ENCODE measurements around the gene PLP2. TPM values are rescaled to one million over a fixed set of nuclear protein-coding genes. Genes with fewer than 3 reads are reported as not detected.
"Not testable (repeated sequence)": the region's sequence is repeated elsewhere in the genome, so short reads cannot be mapped to it uniquely, and the experiment has no call there.

Gene PLP2, protein sequence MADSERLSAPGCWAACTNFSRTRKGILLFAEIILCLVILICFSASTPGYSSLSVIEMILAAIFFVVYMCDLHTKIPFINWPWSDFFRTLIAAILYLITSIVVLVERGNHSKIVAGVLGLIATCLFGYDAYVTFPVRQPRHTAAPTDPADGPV
- total RNA-seq (10 to 100 TPM; 17.8 to 80.7 (median 74.0) TPM), polyA plus RNA-seq (100 to 1,000 TPM in 2 of 3 donors, 10 to 100 TPM in 1; 76.5 to 320 (median 113) TPM)
- long read RNA-seq, donor 1, transcript PLP2-202 (5 exons, 1,079 nt), result major isoform, 20 of 42 reads
- long read RNA-seq, donor 1, partial matches to known transcripts, result 18 of 42 reads
- long read RNA-seq, donor 1, other reads (novel, unspliced or antisense), result 4 of 42 reads
- long read RNA-seq, donor 2, transcript PLP2-202 (5 exons, 1,079 nt), result major isoform, 32 of 41 reads
- long read RNA-seq, donor 2, partial matches to known transcripts, result 7 of 41 reads
- long read RNA-seq, donor 2, other reads (novel, unspliced or antisense), result 2 of 41 reads

DNA sequence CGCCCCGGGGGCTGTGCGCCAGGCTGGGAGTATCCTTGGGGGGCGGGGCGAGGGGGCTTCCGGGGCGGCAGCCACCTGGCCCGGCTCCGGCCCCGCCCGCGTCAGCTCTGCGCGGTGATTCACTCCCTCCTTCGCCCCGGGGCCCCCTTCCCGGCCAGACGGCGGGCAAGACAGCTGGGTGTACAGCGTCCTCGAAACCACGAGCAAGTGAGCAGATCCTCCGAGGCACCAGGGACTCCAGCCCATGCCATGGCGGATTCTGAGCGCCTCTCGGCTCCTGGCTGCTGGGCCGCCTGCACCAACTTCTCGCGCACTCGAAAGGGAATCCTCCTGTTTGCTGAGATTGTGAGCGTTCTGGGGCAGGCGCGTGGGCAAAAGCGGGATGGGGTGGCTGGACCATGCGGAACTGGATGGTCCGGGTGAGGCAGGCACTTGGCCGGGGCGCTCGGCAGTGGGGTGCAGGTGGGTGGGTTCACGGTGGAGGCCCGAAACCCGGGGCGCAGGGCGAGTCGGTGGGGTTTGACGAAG, at the start of gene PLP2:
Gene PLP2, plus strand, starts transcription at position 147 of the 528 bp plus-strand sequence. Its CDS starts 103 bp downstream, at position 250.
- Histone ChIP-seq H3K9me3 (no peaks in the 10 kb centered on the region), H3K4me3 (peak within 1 kb of the TSS; percentile 75), H3K4me1 (no peaks in the 10 kb centered on the region), H3K27me3 (ENCODE audit: insufficient read depth in 3 of 3, low read length in 2 of 3) (no peaks in the 10 kb centered on the region), H3K36me3 (ENCODE audit: insufficient read depth in 1 of 2, low read depth in 1 of 2) (peaks cover 0 to 29% of the 10 kb centered on the region in 2 donors), H3K27ac (peak within 1 kb of the TSS; percentile 86)
- TF ChIP-seq, protein P1, sequence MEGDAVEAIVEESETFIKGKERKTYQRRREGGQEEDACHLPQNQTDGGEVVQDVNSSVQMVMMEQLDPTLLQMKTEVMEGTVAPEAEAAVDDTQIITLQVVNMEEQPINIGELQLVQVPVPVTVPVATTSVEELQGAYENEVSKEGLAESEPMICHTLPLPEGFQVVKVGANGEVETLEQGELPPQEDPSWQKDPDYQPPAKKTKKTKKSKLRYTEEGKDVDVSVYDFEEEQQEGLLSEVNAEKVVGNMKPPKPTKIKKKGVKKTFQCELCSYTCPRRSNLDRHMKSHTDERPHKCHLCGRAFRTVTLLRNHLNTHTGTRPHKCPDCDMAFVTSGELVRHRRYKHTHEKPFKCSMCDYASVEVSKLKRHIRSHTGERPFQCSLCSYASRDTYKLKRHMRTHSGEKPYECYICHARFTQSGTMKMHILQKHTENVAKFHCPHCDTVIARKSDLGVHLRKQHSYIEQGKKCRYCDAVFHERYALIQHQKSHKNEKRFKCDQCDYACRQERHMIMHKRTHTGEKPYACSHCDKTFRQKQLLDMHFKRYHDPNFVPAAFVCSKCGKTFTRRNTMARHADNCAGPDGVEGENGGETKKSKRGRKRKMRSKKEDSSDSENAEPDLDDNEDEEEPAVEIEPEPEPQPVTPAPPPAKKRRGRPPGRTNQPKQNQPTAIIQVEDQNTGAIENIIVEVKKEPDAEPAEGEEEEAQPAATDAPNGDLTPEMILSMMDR (IDR thresholded peaks at IDR 0.05), result no peak
- intact Hi-C loops (cut with DNase I), result no loop called here
- ATAC-seq (peak; percentile 35 to 64 (median 51)), DNase-seq (peak; percentile 62 to 79)
- 0 to 53% (median 2%) methylated on average over 15 to 45 of the region's 46 CpGs for WGBS, 3 donors

DNA sequence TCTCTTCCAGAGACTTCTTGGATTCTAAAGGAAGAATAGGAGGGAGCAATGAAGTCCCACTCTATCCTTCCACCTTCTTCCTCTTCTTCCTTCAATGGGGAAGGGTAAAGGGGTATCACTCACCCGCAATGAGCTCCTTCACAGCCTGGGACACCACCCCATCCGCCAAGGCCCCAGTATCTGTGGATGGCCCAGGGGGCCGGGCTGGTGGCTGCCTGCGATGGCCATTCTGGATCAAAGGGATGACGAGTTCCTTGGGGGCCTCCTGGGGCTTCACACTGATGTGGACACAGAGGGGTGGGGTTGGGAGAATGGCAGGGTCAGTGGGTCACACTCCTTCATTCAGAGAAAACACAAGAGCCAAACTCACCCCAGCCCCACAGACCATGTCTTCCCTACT, 49.2 kb upstream of the PLP2 start:
- DNase-seq (no peak), ATAC-seq (no peak)
- peak overlapping the region; percentile 89 for H3K4me3 ChIP-seq
- intact Hi-C loops (cut with DNase I), result loop anchor here in 1 of 2 donors (5.0 kb wide), 1 partner anchor 40 kb away; the partner anchor contains the start of gene MAGIX
- 61 to 69% (median 62%) methylated on average over 5 of the region's 5 CpGs for WGBS, 3 donors
- no peaks in the 10 kb centered on the region for H3K27me3 ChIP-seq (ENCODE audit: insufficient read depth in 3 of 3, low read length in 2 of 3)
- H3K36me3 ChIP-seq (ENCODE audit: insufficient read depth in 1 of 2, low read depth in 1 of 2), result peaks cover 5 to 44% of the 10 kb centered on the region in 2 donors
- H3K4me1 ChIP-seq, result peaks cover 5% of the 10 kb centered on the region
- no peaks in the 10 kb centered on the region for H3K9me3 ChIP-seq
- TF ChIP-seq, protein P1 (IDR thresholded peaks at IDR 0.05), result no peak
- no peak overlapping the region for H3K27ac ChIP-seq

DNA sequence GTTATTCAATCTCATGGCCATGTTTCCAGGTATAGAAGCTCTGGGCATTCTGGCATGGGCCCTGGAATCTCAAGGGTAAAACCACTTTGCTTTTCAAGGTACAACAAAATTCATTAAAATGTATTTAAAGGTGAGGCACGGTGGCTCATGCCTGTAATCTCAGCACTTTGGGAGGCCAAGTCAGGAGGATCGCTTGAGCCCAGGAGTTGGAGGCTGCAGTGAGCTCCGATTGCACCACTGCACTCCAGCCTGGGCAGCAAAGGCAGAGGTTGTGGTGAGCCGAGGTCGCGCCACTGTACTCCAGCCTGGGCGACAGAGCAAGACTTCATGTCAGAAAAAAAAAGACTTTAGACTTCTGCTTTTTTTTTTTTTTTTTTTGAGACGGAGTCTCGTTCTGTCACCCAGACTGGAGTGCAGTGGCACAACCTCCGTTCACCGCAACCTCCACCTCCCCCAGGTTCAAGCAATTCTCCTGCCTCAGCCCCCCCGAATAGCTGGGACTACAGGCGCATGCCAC, 43.9 kb upstream of the PLP2 start:
- intact Hi-C loops (cut with DNase I), result not testable (repeated sequence)
- WGBS, 3 donors, result 82 to 87% (median 85%) methylated on average over 11 to 12 of the region's 13 CpGs

DNA sequence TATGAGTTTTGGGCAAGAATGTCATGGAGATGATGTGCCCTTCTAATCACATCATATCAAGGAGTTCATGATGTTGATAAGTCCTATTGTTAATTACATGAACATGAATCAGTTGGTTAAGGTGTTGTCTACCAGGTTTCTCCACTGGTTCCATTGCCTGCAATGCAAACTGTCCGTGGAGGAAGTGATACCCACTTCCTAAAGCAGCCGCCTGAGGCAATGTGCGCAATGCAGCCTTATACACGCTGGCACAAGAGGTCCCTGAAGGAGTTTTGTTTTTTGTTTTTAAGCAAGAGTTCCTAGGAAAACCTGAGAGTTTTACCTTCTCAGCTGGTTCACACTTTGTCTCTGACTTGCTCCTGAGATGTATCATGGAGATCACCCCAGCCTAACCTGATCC, 42.3 kb upstream of the PLP2 start:
- intact Hi-C loops (cut with DNase I), result no loop called here
- H3K27ac ChIP-seq, result no peak overlapping the region
- 70 to 79% (median 79%) methylated on average over 4 of the region's 4 CpGs for WGBS, 3 donors

More for the DNA sequence above, 43.9 kb upstream of the PLP2 start:
- not testable (repeated sequence) for DNase-seq; H3K27me3 ChIP-seq (ENCODE audit: insufficient read depth in 3 of 3, low read length in 2 of 3); H3K27ac ChIP-seq; ATAC-seq; H3K9me3 ChIP-seq; H3K36me3 ChIP-seq (ENCODE audit: insufficient read depth in 1 of 2, low read depth in 1 of 2); H3K4me1 ChIP-seq; H3K4me3 ChIP-seq

DNA sequence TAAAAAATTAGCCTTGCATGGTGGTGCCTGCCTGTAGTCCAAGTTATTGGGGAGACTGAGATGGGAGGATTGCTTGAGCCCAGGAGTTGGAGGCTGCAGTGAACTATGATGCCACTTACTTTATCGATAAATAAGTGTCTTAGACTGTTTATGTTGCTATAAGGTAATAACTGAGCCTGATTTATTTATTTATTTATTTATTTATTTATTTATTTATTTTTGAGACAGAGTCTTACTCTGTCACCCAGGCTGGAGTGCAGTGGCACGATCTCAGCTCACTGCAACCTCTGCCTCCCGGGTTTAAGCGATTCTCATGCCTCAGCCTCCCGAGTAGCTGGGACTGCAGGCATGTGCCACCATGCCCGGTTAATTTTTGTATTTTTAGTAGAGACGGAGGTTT, 39.4 kb upstream of the PLP2 start:
- not testable (repeated sequence) for ATAC-seq

More for the DNA sequence above, 42.3 kb upstream of the PLP2 start:
- DNase-seq (no peak), ATAC-seq (no peak)
- H3K9me3 ChIP-seq, result no peaks in the 10 kb centered on the region
- H3K4me3 ChIP-seq, result no peak overlapping the region
- TF ChIP-seq, protein P1 (IDR thresholded peaks at IDR 0.05), result no peak
- no peaks in the 10 kb centered on the region for H3K36me3 ChIP-seq (ENCODE audit: insufficient read depth in 1 of 2, low read depth in 1 of 2)
- no peaks in the 10 kb centered on the region for H3K27me3 ChIP-seq (ENCODE audit: insufficient read depth in 3 of 3, low read length in 2 of 3)
- H3K4me1 ChIP-seq, result no peaks in the 10 kb centered on the region

More for the DNA sequence above, 39.4 kb upstream of the PLP2 start:
- H3K36me3 ChIP-seq (ENCODE audit: insufficient read depth in 1 of 2, low read depth in 1 of 2); DNase-seq; H3K27me3 ChIP-seq (ENCODE audit: insufficient read depth in 3 of 3, low read length in 2 of 3); H3K4me1 ChIP-seq; intact Hi-C loops (cut with DNase I); H3K27ac ChIP-seq; H3K4me3 ChIP-seq; H3K9me3 ChIP-seq: not testable (repeated sequence)
- WGBS, 3 donors, result 85 to 95% (median 93%) methylated on average over 7 of the region's 7 CpGs
